NB4 (cell line): ENCODE measurements around the gene FABP7.
A peak's percentile ranks its signal among the peaks of the same experiment; 100 is the strongest.

ENCODE experiments used
- DNase-seq: peaks from one replicate; pipeline ENCODE4 v3.0.0; 2010; ENCODE audit warnings: low read depth
- H3K4me3 ChIP-seq: one replicate; pipeline ENCODE4 v1.5.1; 2011; ENCODE audit warnings: mild to moderate bottlenecking, low read depth, low read length, moderate library complexity
- MYC ChIP-seq: IDR thresholded peaks from 2 replicates; pipeline ENCODE4 v1.6.1; 2011; ENCODE audit warnings: low read depth, low read length
- POLR2A ChIP-seq: IDR thresholded peaks from 2 replicates; pipeline ENCODE4 v1.6.1; 2011; ENCODE audit warnings: mild to moderate bottlenecking; ENCODE audit not compliant: insufficient read length; ENCODE audit errors: extremely low read depth
- TF ChIP-seq, protein P1 (sequence below): IDR thresholded peaks from 2 replicates; pipeline ENCODE4 v1.6.1; 2011; ENCODE audit warnings: low read depth, low read length
- TF ChIP-seq, protein P2 (sequence below): IDR thresholded peaks from one replicate; pipeline ENCODE4 v1.5.1; 2012; ENCODE audit warnings: low read depth, low read length

The FABP7 gene

DNA sequence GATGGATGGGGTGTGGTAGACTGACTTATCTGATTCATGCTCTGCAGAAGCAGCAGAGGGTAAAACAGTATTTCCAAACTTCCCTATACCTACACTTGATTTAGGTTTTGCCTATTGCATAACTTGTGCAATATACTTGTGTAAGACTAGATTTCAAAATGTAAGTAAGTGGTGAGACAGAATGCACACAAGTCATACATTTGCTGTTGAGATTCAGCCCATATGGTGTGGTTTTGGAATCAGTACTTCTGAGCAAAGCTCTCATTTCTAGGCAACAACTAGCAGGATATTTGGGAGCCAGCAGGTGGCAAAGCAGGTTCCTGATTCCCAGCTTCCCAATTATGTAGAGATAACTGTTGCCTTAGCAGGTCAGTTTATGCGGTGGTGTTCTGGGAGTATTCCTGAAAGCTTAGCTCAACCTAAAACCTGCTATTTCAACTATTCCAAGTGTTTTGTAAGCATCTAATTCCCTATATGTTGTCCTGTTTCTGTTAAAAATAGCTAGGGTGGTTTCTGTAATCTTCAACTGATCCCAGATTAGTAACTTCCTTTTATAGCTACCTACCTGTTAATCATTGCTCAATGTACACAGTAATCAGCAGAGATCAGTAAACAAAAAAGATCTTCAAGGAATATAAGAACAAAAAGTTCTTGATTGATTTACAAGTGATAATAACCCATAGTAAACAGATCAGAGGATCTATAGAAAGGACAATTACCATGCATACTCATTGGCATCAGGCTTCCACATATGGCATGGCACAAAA is 8.5 kb upstream of the FABP7 start:
- TF ChIP-seq, protein P1, sequence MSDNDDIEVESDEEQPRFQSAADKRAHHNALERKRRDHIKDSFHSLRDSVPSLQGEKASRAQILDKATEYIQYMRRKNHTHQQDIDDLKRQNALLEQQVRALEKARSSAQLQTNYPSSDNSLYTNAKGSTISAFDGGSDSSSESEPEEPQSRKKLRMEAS = no peak
- TF ChIP-seq, protein P2, sequence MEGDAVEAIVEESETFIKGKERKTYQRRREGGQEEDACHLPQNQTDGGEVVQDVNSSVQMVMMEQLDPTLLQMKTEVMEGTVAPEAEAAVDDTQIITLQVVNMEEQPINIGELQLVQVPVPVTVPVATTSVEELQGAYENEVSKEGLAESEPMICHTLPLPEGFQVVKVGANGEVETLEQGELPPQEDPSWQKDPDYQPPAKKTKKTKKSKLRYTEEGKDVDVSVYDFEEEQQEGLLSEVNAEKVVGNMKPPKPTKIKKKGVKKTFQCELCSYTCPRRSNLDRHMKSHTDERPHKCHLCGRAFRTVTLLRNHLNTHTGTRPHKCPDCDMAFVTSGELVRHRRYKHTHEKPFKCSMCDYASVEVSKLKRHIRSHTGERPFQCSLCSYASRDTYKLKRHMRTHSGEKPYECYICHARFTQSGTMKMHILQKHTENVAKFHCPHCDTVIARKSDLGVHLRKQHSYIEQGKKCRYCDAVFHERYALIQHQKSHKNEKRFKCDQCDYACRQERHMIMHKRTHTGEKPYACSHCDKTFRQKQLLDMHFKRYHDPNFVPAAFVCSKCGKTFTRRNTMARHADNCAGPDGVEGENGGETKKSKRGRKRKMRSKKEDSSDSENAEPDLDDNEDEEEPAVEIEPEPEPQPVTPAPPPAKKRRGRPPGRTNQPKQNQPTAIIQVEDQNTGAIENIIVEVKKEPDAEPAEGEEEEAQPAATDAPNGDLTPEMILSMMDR = no peak
- TF ChIP-seq MYC = no peak
- no peak for TF ChIP-seq POLR2A
- H3K4me3 ChIP-seq = no peak overlapping the region
- peak; percentile 73 for DNase-seq

DNA sequence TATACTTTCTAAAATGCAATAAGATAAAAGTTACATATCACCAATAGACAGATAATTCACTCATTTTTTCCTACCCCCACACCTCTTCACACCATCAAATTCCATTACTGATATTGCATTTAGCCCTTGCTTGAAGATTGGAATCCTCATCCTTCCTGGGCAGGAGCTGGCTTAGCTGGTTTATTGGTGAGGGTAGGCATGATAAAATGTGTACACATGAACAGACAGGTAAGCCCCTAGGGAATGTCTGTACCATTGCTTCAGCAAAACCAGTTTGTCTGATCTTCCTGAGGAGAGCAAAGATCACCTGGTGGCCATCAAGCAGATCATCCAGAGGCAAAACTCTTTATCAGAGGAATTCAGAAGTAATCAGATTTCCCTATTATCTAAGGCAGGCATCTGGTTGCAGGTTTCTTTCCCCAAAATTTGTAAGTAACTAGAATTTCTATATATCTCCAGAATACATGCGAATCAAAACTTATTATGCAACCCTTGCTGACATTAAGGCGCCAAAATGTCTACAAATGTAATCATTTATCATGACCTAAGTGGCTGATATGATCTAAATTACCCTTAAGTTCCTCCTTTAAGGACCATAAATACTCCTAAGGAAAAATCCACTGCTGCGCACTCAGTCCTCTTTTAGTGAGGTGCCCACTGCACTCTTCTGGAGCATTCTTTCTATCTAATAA is 6.6 kb upstream of the FABP7 start:
- DNase-seq = no peak
- TF ChIP-seq, protein P1 = no peak
- TF ChIP-seq, protein P2 = no peak
- TF ChIP-seq MYC = no peak
- TF ChIP-seq POLR2A = no peak
- no peak overlapping the region for H3K4me3 ChIP-seq

DNA sequence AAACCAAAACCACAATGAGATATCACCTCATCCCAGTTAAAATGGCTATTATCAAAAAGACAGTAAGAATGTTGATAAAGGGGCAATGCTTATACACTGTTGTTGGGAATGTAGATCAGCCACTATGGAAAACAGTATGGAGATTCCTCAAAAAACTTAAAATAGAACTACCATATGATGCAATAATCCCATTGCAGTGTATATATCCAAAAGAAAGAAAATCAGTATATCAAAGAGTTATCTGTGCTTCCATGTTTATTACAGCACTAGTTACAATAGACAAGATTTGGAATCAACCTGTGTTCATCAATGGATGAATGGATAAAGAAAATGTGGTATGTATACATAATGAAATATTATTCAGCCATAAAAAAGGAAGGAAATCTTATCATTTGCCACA is 3.5 kb upstream of the FABP7 start:
- DNase-seq = no peak
- TF ChIP-seq MYC = no peak
- no peak for TF ChIP-seq POLR2A
- TF ChIP-seq, protein P1 = no peak
- TF ChIP-seq, protein P2 = no peak
- H3K4me3 ChIP-seq = no peak overlapping the region

DNA sequence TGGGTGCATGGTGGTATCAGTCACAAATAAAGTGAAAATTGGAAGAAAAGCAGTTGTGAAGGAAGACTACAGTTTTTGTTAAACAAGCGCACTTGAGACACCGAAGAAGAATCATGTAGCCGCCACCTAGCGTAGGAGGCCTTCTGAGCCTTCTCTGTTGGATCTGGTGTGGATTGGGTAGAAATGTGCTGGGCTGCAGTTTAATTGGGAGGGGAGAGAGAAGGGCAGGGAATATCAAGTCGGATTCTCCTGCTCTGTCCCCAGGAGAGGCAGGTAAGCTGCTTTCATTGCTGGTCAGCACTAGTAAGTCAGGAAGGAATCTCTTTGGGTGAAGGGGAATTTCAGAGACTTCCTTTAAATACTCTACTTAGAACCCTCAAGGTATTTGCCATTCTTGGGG is 1.2 kb upstream of the FABP7 start:
- TF ChIP-seq, protein P1 = no peak
- TF ChIP-seq MYC (no peak), POLR2A (no peak)
- TF ChIP-seq, protein P2 = no peak
- DNase-seq = no peak
- H3K4me3 ChIP-seq = no peak overlapping the region

DNA sequence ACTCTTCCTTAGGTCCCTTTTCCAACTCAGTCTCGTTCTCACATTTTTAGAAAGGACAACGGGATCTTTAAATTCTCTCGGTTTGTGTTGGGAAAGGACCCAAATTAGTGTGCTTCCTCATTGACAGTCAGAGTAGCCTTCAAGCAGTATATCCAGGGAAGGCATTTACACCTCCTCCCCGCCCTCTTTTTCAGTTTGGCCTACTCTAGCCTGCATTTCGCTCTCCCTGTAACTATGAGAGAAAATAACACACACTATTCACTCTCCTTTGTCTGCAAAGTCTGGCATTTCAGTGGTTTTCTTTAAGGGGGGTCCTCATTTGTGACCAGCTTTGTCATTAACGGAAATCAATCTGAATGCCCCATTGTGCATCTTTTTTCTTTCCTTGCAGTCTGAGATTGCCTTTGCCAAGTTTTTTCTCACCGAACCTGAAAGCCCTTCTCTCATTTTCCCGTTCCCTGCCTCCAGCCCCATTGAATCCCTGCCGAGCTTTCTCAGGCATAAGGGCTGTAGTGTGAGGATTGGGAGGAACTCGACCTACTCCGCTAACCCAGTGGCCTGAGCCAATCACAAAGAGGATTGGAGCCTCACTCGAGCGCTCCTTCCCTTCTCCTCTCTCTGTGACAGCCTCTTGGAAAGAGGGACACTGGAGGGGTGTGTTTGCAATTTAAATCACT is 393 bp upstream of the FABP7 start:
- H3K4me3 ChIP-seq = no peak overlapping the region
- TF ChIP-seq, protein P1 = no peak
- TF ChIP-seq POLR2A = no peak
- TF ChIP-seq, protein P2 = no peak
- TF ChIP-seq MYC = no peak
- DNase-seq = no peak
